ENCODE results near the gene PRAC2.

The PRAC2 gene

DNA sequence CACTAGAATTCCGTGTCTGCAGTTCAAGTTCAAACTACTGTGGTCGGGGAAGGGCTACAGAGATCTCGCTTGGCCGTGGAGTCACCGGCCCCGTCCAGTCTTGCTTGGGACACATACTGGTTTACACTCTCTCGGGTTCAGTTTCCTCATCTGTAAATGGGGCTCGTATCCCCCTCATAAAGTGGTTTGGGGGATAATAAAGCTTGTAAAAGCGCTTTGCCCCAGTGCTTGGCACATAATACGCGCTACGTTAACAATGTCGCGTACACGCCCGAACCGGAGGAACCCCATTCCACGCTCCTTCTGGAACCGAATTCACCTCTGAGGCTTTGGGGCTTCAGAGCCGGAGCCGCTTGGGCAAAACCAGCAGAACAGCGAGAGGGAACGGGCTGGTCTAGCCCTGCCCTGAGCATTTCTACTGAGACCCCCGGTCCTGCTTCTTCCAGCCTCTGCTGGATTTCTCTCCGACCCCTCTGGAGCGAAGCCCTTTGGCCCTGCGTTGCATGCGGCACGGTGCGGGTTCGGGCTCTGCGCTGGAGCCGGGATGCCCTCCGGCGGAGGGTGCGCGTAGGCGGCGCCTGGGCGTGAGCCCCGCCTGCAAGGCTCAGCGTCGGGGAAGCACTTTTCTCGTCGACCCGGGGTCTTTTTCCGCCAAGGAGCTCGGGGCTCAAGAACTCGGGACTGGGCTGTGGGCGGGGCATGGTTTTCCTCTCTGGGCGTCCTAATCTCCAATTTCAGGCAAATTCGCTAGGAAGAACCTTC lies 31.7 kb downstream of the PRAC2 start:
- peak; percentile 79 for DNase-seq (ENCODE audit: low read depth, low spot score)

DNA sequence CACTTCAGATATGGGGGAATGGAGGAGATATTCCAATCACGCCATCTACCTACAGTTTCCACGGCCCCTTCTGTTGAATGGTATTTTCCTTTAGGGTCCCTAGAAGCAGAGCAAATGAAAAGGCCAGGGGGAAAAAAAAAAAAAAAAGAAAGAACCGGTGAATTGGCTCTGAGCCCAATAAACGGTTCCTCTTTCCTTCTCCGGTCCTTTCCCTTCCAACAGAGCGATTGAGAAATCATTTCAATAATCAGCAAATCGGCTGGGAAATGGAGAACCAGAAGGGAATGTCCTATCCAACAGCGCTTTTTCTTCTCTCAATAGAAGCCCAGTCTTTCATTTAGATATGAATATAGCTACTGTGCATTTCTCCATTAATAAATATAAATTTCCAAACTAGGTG lies 32.4 kb downstream of the PRAC2 start:
- no peak for DNase-seq (ENCODE audit: low read depth, low spot score)

GRCh38 chr17:48756830-48757251 lies 33.9 kb downstream of the PRAC2 start:
- DNase-seq (ENCODE audit: low read depth, low spot score), result no peak

DNA sequence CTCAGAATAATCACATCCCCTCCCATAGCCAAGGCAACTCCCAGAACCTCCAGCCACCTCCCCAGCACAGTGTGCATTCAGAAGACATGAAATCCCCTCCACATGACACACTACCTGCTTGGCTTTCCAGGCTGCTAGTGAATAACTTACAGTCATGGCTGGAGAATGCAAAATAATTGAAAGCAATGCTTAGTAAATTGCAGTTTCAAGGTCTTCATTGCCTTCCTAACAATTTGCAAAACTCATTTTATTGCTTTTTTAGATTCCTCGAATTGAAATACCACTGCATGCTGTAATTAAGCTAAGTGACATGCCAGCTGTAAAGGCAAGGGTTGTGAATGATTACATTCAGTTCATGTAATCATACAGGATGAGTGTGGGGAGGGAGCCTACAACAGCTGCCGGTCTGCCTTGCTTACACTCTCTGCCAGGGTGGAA lies 34.6 kb downstream of the PRAC2 start:
- DNase-seq (ENCODE audit: low read depth, low spot score), result no peak

DNA sequence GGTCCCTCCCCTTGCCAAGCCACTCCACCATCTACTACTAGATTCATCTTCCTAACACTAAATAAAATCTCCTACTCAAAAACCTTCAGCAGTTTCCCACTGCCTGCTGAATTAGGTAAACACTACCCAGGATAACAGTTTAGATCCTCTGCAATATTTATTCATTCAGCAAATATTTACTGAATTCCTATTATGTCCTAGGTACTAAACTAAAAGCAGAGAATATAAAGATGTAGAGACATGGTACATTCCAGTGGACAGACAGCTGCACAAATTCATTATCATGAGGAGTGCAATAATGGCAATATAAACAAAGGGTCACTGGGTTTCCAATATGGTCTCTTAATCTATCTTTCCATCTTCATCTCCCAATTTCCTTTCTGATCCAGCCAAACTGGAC lies 36.3 kb downstream of the PRAC2 start:
- DNase-seq (ENCODE audit: low read depth, low spot score), result no peak

- no peak for DNase-seq (ENCODE audit: low read depth, low spot score)
Measured at GRCh38 chr17:48760411-48760810, 37.4 kb downstream of the PRAC2 start.

DNA sequence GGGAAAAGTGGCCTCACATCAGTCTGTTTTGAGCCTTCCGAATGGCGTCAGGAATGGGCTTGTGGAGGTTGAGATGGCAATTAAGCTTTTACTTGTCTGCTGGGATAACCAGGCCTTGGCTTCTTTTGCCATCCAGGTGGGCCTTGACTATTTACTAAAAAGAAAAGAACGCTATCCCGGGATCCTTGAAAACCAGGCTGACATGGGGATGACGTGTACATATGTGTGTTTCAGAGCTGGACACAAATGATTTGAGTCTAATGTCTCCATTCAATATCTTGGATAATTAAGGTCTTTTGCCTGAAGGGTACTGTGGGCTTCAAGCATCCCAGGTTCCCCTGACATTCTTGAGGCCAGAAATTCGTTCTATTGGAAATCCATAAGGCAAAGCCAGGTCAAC lies 38.1 kb downstream of the PRAC2 start:
- DNase-seq (ENCODE audit: low read depth, low spot score), result no peak

GRCh38 chr17:48767263-48767774 lies 44.3 kb downstream of the PRAC2 start:
- DNase-seq (ENCODE audit: low read depth, low spot score), result no peak

DNA sequence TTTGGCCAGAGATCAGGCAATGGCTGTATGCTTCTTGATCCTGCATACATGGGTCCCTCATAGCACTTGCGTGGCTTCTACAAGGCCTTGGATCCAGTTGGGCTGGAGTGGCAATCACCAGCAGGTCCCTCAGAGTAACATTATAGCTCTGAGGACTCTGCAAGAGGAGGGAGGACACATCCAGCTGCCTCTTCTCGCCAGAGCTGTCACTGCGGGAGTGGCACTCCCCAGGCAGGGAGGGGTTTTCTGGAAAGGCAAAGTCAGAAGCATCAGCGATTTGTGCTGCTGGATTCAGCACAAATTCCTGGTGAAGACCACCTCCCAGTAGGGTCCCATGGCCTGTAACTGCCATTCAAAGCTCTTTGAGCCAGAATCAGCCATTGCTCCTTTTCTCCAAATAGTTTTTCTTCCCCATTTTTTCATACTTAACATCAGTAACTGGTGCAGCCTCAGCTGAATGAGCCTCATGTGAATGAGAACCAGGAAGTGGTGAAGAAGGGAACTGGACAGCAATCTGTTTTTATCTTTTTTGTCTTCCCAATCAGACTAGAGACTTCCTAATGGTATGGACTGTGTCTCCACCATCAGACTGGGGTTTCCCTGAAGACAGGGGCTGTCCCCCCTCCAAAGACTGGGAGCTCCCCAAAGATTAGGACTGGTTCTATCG lies 46.2 kb downstream of the PRAC2 start:
- no peak for DNase-seq (ENCODE audit: low read depth, low spot score)

GRCh38 chr17:48770954-48771353 lies 48.0 kb downstream of the PRAC2 start:
- DNase-seq (ENCODE audit: low read depth, low spot score), result no peak

DNA sequence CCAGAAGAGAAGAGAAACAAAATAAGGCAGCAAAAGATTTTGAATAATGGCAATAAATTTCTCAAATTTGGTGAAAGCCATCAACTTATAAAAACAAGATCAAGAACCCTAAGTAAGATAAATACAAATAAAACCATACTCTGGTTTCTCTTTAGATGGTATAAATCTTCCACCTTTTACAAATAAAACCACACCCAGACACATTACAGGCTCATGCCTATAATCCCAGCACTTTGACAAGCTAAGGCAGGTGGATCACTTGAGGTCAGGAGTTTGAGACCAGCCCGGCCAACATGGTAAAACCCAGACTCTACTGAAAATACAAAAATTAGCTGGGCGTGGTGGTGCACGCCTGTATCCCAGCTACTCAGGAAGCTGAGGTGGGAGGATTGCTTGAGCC lies 50.3 kb downstream of the PRAC2 start:
- no peak for DNase-seq (ENCODE audit: low read depth, low spot score)
